Left cardiac atrium (tissue), 4 donors: ENCODE measurements around the gene WBP1. TPM values are rescaled to one million over a fixed set of nuclear protein-coding genes. Genes with fewer than 3 reads are reported as not detected.
"Not testable (repeated sequence)": the region's sequence is repeated elsewhere in the genome, so short reads cannot be mapped to it uniquely, and the experiment has no call there.

Experiments used
- ATAC-seq, 2 donors: fragments of 200-7000 bp; cut with Tn5 transposase; one replicate each; pipeline ENCODE4 v1.9.1; 2020; ENCODE audit warnings: mild to moderate bottlenecking in 2 of 2, moderate library complexity in 2 of 2
- DNase-seq: peaks from one replicate; pipeline ENCODE4 v3.0.0-alpha.2; 2020
- intact Hi-C, 2 donors: fragments of 100-400 bp; cut with DNase I; formaldehyde crosslinking; loops; one replicate each; pipeline versions ENCODE4 v1.14.1 to v1.15.1; 2022 to 2023
- total RNA-seq, 2 donors: library from RNA; stranded (reverse); fragmentation: NEBNext Ultra II Directional; extraction: Animal tissue kit (Norgen Biotek cat#: 25700); gene quantifications; one replicate each; pipeline ENCODE4 v1.2.1, GENCODE V29; 2021
- donor health status: DM: no; HTN: yes; CAD: no.
- donor health status: DM: no; HTN: yes; CAD: no; lungs with severe emphysema.
- donor health status: DM: yes; HTN: yes; CAD: no.
- donor health status: Dilated cardiomyopathy.

Gene WBP1
- total RNA-seq, 2 donors from 2014 or later: 42.2 to 56.7 TPM

- ATAC-seq (no peak), DNase-seq (no peak)
- intact Hi-C loops: no loop called here
Measured at GRCh38 chr2:74444498-74445318, 13.5 kb upstream of the WBP1 start.

- DNase-seq (no peak), ATAC-seq (no peak)
- intact Hi-C loops: no loop called here
Measured at GRCh38 chr2:74447230-74447999, 10.8 kb upstream of the WBP1 start.

- intact Hi-C loops: no loop called here
- no peak for DNase-seq
- no peak for ATAC-seq
Measured at GRCh38 chr2:74448771-74449170, 9.5 kb upstream of the WBP1 start.

- no peak for DNase-seq
- intact Hi-C loops: no loop called here
Measured at GRCh38 chr2:74450570-74451190, 7.6 kb upstream of the WBP1 start.

DNA sequence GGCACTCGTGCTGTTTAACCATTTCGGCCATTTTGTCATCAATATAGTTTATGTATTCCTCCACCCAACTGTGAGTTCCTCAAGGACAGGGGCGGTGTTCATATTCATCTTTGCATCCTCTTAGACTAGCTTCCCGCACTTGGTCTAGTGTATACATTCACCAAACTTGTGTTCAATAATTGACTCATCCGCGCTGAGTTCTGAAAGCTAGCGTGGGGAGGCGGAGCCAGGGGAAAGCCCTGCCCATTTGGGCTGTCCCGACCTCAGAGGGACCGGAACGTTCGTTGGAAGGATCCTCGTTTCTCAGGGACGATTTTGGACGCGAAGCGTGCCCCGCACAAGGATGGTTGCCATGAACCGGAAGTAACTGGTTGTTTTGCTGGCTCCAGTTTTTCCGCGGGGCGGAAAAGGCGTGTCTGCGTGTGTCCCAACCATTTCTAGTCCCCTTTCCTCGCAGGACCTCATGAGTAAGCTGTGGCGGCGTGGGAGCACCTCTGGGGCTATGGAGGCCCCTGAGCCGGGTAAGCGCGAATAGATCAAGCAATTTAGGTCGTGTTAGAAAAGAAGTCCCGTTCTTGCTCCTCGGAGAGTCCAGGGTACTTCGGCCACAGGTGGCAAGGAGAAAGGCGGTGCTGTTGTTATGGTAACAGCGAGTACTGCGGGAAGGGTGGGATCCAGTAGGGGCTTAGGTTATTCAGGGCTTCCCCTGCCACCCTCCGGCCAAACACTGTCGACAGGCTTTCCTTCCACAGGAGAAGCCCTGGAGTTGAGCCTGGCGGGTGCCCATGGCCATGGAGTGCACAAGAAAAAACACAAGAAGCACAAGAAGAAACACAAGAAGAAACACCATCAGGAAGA is 3.4 kb upstream of the WBP1 start, which contains the start of gene INO80B:
Gene INO80B, plus strand, starts transcription at position 434 of the 858 bp plus-strand sequence. Its CDS starts 30 bp downstream, at position 464.
- intact Hi-C loops: no loop called here
- peak; percentile 57 to 61 for ATAC-seq
- peak; percentile 95 for DNase-seq

More at GRCh38 chr2:74450570-74451190, 7.6 kb upstream of the WBP1 start:
- ATAC-seq: no peak

DNA sequence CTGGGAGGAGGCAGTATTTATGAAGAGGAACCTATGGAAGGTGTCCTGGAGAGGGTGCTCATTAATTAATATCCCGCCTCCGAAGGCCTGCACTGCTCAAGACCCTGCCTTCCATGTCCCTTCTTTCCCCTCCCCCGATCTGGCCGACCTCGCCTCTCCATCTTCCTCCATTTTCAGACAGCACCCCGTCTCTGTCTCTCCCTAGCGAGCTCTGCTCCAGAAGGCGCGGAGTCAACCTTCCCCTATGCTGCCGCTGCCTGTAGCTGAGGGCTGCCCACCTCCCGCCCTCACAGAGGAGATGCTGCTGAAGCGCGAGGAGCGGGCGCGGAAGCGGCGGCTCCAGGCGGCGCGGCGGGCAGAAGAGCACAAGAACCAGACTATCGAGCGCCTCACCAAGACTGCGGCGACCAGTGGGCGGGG is 1.1 kb upstream of the WBP1 start:
- intact Hi-C loops: no loop called here
- DNase-seq (no peak), ATAC-seq (no peak)

GRCh38 chr2:74457549-74458131 is 598 bp upstream of the WBP1 start:
- ATAC-seq (peak; percentile 36 to 42), DNase-seq (peak; percentile 69)
- intact Hi-C loops: no loop called here

DNA sequence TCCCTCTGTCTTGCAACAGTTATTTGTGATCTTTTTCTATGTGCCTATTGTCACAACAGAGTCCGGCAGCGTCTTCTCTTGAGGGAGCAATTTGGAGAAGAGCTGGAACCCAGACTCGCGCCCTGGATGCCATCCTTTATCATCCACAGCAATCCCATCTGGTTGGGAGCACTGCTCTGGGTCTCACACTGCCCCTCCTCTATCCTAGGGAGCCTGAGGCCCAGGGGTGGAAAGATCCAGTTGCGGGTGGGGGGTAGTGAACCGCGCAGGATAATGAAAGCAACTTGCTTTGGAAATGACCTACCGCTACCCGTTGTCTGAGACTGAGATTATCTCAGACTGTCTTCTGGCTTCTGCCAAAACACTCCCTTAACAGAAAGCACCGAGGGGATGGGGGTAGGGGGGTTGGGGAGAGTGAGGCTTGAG is 713 bp downstream of the WBP1 start:
- intact Hi-C loops: no loop called here
- ATAC-seq: no peak
- no peak for DNase-seq

- intact Hi-C loops: not testable (repeated sequence)
Measured at GRCh38 chr2:74459503-74460118, 1.4 kb downstream of the WBP1 start.

GRCh38 chr2:74460187-74460586 is 1.9 kb downstream of the WBP1 start:
- ATAC-seq, DNase-seq, intact Hi-C loops: not testable (repeated sequence)

More at GRCh38 chr2:74459503-74460118, 1.4 kb downstream of the WBP1 start:
- not testable (repeated sequence) for DNase-seq, ATAC-seq

DNA sequence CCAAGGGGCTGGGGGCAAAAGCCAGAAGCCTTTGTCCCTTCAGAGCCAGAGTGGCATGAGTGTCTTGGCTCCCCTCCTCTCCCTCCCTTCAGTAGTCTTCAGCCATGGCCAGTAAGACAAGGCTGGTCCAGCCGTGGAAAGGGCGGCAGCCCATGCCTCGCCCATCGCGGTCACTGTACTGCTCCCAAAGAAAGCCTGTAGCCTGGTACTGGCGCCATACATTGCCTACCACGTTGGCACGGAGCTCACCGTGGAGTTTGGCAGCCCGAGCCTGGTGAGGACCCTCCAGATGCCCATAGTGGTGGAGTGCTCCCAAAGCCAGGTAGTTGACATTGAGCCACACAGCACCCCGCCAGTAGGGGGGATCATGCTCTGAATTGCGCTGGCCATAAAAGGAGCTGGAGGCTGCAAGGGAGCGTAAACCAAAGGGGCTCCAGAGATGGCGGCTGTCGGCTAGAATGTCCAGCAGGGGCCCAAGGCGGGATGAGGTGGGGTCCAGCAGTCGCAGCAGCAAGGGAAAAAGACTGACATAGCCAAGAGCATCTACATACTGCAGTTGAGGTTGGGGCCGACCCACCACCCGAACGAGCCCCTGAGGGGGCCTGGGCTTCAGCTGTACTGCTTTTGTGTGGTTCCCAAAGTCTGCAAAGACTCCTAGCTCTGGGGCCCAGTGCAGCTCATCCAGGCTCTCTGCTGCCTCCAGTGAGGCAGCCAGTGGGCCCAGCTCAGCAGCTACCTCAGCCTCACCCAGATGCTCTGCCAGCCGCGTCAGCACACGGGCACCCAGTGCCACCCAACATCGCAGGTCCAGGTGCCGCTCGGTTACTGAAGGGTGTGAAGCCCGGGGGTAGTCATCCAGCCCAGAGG is 3.2 kb downstream of the WBP1 start:
- no peak for DNase-seq
- intact Hi-C loops: no loop called here
- ATAC-seq: no peak

DNA sequence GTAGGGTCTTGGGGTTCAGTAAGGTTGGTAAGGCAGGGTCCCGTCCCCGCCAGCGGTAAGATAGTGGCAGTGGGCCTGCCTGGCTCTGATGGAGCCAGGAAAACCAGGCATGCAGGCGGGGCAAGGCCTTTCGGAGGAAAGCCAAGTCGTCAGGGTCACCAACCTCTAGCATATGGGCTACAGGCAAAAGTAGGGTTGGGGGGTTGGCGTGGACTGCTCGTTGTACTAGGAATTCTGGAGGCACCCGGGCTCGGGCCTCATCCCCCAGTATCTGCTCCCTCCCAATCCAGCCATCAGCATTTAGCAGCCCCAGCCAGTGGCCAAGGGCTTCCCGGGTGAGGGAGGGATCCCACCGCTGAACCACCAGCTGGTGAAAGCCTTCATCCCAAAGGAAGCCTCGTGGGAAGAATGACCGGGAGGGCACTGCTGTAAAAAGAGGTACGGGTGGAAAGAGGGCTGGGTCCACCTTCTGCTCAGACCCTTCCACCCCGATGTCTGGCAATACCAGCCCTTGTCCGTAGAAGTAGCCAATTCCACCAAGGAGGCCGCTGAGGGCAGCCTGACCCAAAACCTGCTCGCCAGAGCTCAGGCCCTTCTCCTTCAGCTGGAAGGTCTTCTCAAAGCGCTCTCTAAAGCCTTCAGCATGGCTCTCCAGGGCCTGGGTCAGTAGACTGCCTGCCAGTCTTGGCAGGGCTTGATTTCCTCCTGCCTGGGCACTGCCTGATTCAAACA is 4.0 kb downstream of the WBP1 start:
- DNase-seq (no peak), ATAC-seq (no peak)
- intact Hi-C loops: no loop called here

DNA sequence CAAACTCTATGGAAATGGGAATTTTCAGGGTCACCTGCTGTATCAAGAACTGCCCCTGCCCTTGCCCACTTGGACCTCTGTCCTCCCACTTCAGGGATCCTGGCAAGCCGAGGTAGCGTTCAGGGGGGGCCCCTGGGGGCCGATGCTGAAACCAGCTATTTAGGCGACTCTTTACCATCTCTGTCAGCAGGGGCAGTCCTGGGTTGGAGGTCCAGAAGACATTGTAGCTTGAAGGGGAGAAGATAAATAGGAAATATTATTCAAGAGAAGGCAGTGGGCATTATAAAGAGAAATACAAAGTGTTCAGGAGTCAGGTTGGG is 4.5 kb downstream of the WBP1 start:
- intact Hi-C loops: no loop called here
- DNase-seq: no peak
- no peak for ATAC-seq

DNA sequence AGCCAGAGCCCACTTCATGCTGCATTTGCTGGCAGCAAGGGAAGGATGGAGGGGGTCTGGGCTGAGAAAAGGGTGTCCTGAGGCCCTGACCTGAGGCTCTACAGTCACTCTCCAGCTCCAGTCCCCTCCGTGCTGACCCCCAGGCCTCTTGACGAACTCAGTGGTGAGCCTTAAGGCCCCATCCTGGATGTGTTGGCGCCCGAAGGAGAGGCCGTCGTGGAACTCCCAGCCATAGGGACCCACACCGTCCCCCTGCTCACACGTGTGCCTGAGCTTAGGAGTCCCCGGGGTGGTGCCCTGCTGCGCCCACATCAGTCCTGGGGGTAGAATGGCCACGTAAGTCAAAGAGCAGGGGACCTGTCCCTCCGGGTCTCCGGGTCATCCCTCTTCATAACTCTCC is 6.2 kb downstream of the WBP1 start:
- no peak for DNase-seq
- ATAC-seq: peak; percentile 5 to 6
- intact Hi-C loops: no loop called here

- intact Hi-C loops, DNase-seq, ATAC-seq: not testable (repeated sequence)
Measured at GRCh38 chr2:74470742-74471141, 12.5 kb downstream of the WBP1 start.

- no peak for ATAC-seq
- intact Hi-C loops: no loop called here
- no peak for DNase-seq
Measured at GRCh38 chr2:74471332-74472065, 13.3 kb downstream of the WBP1 start.
